AG10803 (cell line): ENCODE results near the gene ATP6V1F.

Source experiments
- DNase-seq: peaks from one replicate; pipeline ENCODE4 v3.0.0; 2010; ENCODE audit warnings: low read depth
- H3K4me3 ChIP-seq: 2 replicates; pipeline ENCODE4 v1.5.1; 2011; ENCODE audit warnings: mild to moderate bottlenecking, low read length, control low read depth
- TF ChIP-seq, protein P1 (sequence below): conservative IDR thresholded peaks from 2 replicates; pipeline ENCODE4 v1.5.1; 2011; ENCODE audit warnings: mild to moderate bottlenecking, low read length, control low read depth, inconsistent platforms

The ATP6V1F gene

DNA sequence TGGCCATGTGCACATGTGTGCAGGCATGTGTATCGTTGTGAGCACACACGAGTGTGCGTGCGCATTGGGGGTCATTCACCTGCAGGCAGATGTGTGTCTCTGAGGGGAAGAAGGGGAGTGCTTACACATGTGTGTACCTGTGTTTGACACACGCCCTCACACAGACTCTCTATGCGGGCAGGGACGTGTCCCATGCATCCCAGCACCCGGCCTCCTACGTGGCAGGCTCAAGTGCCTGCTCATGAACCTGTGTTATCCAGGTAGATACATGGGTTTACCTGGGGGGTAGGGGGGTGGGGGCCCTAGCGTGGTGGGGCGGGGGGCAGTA is 29.2 kb downstream of the ATP6V1F start:
- TF ChIP-seq, protein P1, sequence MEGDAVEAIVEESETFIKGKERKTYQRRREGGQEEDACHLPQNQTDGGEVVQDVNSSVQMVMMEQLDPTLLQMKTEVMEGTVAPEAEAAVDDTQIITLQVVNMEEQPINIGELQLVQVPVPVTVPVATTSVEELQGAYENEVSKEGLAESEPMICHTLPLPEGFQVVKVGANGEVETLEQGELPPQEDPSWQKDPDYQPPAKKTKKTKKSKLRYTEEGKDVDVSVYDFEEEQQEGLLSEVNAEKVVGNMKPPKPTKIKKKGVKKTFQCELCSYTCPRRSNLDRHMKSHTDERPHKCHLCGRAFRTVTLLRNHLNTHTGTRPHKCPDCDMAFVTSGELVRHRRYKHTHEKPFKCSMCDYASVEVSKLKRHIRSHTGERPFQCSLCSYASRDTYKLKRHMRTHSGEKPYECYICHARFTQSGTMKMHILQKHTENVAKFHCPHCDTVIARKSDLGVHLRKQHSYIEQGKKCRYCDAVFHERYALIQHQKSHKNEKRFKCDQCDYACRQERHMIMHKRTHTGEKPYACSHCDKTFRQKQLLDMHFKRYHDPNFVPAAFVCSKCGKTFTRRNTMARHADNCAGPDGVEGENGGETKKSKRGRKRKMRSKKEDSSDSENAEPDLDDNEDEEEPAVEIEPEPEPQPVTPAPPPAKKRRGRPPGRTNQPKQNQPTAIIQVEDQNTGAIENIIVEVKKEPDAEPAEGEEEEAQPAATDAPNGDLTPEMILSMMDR: no peak
- DNase-seq: no peak
- no peak overlapping the region for H3K4me3 ChIP-seq

DNA sequence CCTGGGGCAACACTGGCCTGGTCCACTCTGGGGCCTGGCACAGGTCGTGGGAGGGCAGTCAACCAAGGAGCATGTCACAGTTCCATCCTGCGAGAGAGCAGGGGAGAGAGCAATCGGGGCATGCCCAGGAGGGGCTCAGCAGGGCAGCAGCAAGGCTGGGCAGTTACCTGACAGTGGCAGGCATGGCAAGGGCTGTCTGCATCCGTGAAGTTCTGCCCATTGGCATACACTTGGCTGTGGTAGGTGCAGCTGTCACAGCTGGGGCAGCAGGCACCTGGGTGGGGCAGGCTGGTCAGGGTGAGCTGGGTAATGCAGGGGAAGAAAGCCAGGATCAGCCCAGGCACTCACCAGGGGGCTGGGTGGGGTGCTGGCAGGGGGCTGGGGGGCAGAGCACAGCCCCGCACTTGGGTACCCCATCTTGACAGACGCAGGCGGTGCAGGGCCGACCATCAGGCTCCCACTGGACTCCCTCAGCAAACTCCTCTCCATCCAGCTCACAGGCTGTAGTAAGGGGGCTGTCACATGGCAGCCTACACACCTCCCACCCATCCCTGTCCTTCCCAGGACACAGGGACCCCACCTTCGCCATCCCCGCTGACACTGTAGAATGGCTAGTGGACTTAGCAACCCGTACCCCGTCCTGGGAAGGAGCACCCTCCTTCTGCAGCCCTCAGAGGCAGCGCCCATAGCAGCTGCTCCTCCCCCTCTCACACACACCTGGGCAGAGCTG is 30.0 kb downstream of the ATP6V1F start:
- H3K4me3 ChIP-seq: no peak overlapping the region
- DNase-seq: no peak
- TF ChIP-seq, protein P1: no peak

DNA sequence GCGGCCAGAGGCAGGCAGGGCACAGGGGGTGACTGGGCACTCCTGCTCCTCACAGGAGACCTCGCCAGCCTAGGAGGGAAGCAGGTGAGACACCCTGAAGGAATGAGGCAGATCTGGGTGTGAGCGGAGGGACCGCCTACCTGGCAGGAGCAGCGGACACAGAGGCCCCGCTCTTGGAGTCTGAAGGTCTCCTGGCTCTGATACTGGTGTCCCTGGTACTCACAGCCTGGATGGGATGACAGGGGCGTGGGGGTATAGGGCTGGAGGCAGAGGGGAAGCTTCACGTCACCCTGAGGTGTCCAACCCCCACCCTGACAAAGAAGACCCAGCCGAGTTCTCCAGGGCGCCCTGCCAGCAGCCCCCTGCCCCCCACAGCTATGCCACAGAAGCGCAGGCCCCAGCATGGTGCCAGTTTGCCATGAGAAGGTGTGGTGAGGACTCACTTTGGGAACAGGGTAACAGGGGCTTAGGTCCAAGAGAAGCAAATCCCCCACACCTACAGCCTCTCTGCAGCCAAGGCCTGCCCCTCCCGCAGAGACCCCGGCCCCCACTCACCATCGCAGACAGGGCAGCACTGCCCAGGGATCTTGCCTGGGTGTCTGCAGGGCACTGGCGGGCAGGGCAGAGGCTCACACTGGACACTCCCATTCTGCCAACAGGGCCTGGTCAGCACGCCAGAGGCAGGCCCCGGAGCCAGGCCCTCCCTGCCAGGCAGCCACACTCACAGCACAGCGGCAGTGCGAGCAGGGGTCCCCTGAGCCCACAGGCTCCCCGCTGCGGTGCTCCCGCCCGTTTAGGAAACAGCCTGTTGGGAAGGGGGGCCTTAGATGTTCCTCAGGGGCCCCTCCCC is 30.8 kb downstream of the ATP6V1F start:
- TF ChIP-seq, protein P1: no peak
- H3K4me3 ChIP-seq: no peak overlapping the region
- no peak for DNase-seq

DNA sequence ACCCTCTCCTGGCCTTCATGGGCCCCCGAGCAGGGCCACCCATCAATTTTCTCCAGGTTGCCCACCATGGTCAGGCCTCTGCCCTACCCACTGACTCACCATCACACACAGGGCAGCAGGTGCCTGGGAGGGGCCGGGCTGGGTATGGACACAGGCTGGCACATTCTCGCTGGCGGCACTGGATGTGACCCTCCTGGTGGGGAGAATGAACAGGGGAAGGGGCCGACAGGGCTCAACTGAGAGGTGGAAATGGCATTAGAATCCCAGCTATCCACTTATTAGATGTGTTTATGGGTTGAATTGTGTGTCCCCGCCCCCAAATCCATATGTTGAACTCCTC is 31.4 kb downstream of the ATP6V1F start:
- no peak overlapping the region for H3K4me3 ChIP-seq
- TF ChIP-seq, protein P1: no peak
- DNase-seq: no peak

DNA sequence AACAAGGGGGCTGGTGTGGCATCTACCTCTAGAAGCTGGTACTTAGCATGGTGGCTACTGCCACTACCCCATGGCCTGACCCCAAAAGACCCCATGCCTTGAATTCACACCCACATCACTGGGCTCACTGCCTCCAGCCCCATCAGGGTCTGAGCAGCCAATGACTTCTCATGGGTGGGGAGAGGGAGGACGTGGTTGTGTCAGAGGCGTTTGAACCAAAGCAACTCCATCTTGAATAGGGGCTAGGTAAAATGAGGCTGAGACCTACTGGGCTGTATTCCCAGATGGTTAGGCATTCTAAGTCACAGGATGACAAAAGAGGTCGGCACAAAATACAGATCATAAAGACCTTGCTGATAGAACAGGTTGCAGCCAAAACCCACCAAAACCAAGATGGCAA is 32.7 kb downstream of the ATP6V1F start:
- no peak overlapping the region for H3K4me3 ChIP-seq
- TF ChIP-seq, protein P1: no peak

DNA sequence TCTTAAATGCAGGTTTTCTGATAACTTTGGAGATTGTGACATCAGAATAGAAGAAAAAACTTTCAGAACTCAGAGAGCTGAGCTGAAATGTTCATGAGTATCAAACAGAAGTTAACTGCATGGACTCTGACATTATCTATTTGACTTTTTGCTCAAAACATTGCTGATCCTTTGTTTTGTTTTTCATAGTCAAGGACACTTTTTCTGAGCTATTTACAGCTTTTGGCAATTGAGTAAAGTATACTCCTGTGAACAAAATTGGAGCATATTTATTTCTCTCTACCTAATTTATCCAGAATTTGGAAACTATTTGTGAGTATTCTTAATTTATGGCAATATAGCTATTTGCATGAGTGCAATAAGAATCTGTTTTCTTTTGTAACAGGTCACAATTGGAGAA is 36.7 kb downstream of the ATP6V1F start:
- DNase-seq: no peak
- TF ChIP-seq, protein P1: no peak

More for the DNA sequence above, 32.7 kb downstream of the ATP6V1F start:
- DNase-seq: no peak

DNA sequence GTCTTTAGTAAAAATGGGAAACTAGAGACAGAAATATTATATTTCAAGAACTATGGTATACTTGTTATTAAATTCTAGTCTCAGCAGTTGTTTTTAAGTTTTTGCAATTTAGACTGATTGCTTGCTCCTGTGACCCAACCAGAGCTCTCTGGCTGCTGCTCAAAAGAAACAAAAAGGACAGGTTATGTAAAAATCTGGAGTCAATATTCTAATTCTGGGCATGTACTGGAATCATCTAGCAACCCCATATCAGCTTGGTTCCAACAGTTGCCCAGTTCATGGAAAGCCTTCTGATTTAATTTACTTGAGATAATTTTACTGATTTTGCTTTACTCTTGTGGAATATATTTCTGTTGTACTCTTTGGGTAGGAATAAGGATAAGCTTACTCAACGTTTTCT is 37.6 kb downstream of the ATP6V1F start:
- TF ChIP-seq, protein P1: no peak
- H3K4me3 ChIP-seq: no peak overlapping the region
- no peak for DNase-seq

More for the DNA sequence above, 36.7 kb downstream of the ATP6V1F start:
- H3K4me3 ChIP-seq: no peak overlapping the region
